Measurements from ENCODE around the gene PLD5.

DNA sequence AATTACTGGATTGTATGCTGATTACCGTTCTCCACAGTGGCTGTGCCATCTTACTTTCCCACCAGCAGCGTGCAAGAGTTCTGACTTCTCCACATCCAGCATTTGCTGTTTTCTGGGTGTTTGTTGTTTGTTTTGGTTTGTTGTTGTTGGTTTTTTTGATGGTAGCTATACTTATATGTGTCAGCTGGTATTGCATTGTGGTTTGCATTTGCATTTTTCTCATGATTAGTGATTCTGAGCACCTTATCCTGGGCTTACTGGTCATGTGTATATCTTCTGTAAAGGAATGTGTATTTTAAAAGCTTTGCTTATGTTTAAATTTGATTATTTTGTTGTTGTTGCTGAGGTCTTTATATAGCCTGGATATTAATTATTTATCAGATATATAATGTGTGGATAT, 458.7 kb downstream of the PLD5 start:
- TF ChIP-seq CTCF (IDR thresholded peaks at IDR 0.05): no peak
- TF ChIP-seq POLR2A (IDR thresholded peaks at IDR 0.05): no peak

Measured in body of pancreas (tissue), 4 donors.